NB4 (cell line): ENCODE data around the gene TRERF1.

Source experiments
- DNase-seq: peaks from one replicate; pipeline ENCODE4 v3.0.0; 2010; ENCODE audit warnings: low read depth
- H3K4me3 ChIP-seq: one replicate; pipeline ENCODE4 v1.5.1; 2011; ENCODE audit warnings: mild to moderate bottlenecking, low read depth, low read length, moderate library complexity
- CTCF ChIP-seq: IDR thresholded peaks from one replicate; pipeline ENCODE4 v1.5.1; 2012; ENCODE audit warnings: low read depth, low read length
- MAX ChIP-seq: IDR thresholded peaks from 2 replicates; pipeline ENCODE4 v1.6.1; 2011; ENCODE audit warnings: low read depth, low read length
- MYC ChIP-seq: IDR thresholded peaks from 2 replicates; pipeline ENCODE4 v1.6.1; 2011; ENCODE audit warnings: low read depth, low read length
- POLR2A ChIP-seq: IDR thresholded peaks from 2 replicates; pipeline ENCODE4 v1.6.1; 2011; ENCODE audit warnings: mild to moderate bottlenecking; ENCODE audit not compliant: insufficient read length; ENCODE audit errors: extremely low read depth

Gene TRERF1

GRCh38 chr6:42370323-42370985, 81.3 kb downstream of the TRERF1 start:
- DNase-seq = no peak
- no peak overlapping the region for H3K4me3 ChIP-seq
- TF ChIP-seq POLR2A (no peak), MAX (no peak), CTCF (no peak), MYC (no peak)

- DNase-seq = peak; percentile 61
- TF ChIP-seq POLR2A (no peak), MYC (no peak), MAX (no peak), CTCF (no peak)
- no peak overlapping the region for H3K4me3 ChIP-seq
Measured at GRCh38 chr6:42369568-42369967, 82.2 kb downstream of the TRERF1 start.

- DNase-seq = peak; percentile 87
- peak overlapping the region; percentile 27 for H3K4me3 ChIP-seq
- no peak for TF ChIP-seq CTCF
Measured at GRCh38 chr6:42368181-42368580, 83.5 kb downstream of the TRERF1 start.

- peak; percentile 91 for DNase-seq
- H3K4me3 ChIP-seq = peak overlapping the region; percentile 49
- peak; percentile 73; the same call in 1 of the 2 replicates for TF ChIP-seq MAX
- 0 out of 2 replicates have a peak, but pooled peaks have one; percentile 24 for TF ChIP-seq MYC
- TF ChIP-seq CTCF = no peak
- TF ChIP-seq POLR2A = peak; percentile 5
Measured at GRCh38 chr6:42367353-42368011, 84.2 kb downstream of the TRERF1 start.

- H3K4me3 ChIP-seq = peak overlapping the region; percentile 49
- no peak for DNase-seq
- TF ChIP-seq CTCF = no peak
- TF ChIP-seq POLR2A = no peak
Measured at GRCh38 chr6:42366999-42367352, 84.8 kb downstream of the TRERF1 start.

- H3K4me3 ChIP-seq = no peak overlapping the region
Measured at GRCh38 chr6:42366011-42366705, 85.6 kb downstream of the TRERF1 start.

More at GRCh38 chr6:42366011-42366705, 85.6 kb downstream of the TRERF1 start:
- no peak for TF ChIP-seq POLR2A
- no peak for TF ChIP-seq MAX
- no peak for TF ChIP-seq CTCF
- TF ChIP-seq MYC = no peak
- DNase-seq = no peak
